ENCODE data around the gene PLA2G4E.
A peak's percentile ranks its signal among the peaks of the same experiment; 100 is the strongest.

Gene PLA2G4E

DNA sequence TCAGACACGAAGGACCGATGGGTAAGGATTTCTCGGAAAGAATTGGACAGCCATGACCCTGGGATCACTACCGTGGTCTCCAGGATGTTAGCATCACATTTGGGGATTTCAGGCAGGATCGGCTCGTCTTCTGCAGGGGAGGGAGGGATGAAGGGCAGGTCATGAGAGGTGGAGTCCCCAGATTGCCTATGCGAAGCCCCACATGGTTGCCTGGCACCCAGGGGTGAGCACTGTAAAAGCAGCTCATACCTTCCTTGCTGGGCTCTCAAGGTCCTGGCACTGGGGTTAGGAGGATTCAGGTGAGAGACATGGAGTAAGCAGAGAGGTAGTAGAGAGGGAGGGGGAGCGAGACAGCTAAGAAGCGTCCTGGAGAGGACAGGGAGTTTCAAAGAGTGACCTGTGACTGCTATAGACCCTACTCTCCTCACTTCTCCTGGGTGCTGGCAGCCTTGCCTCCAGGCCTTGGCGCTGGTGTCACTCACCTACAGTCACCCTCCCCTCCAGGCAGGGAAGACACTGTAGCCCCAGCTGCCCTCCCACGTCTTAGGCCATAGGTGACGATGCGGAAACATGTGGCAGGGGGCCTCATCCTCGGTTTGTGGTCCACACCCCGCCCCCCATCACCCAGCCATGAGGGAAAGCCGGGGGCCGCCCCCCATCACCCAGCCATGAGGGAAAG is 33.5 kb downstream of the PLA2G4E start:
- Histone ChIP-seq H3K23ac (ENCODE audit: low read length in 2 of 2) (no peak overlapping the region), H3K4me1 (ENCODE audit: control insufficient read depth, insufficient read depth, low read depth, low read length) (peaks cover 2% of the 10 kb centered on the region), H2BK15ac (ENCODE audit: low read depth, poor library complexity, severe bottlenecking) (no peak overlapping the region), H2BK120ac (ENCODE audit: low read depth, low read length) (no peak overlapping the region), H3K9me3 (ENCODE audit: control insufficient read depth, low read length) (no peaks in the 10 kb centered on the region), H4K8ac (ENCODE audit: low read length) (no peak overlapping the region), H4K91ac (ENCODE audit: low read length) (no peak overlapping the region), H3K4ac (ENCODE audit: low read depth in 1 of 2, low read length in 2 of 2) (no peak overlapping the region), H3K27me3 (ENCODE audit: control insufficient read depth in 1 of 2, insufficient read depth in 1 of 2, low read length in 2 of 2) (peaks cover 6 to 47% of the 10 kb centered on the region in 2 experiments), H3K18ac (ENCODE audit: low read depth in 1 of 2, low read length in 2 of 2) (no peak overlapping the region), H3K4me2 (ENCODE audit: low read length, poor library complexity, severe bottlenecking) (no peak overlapping the region), H2BK12ac (ENCODE audit: low read length in 2 of 2) (no peak overlapping the region), H2AFZ (ENCODE audit: low read depth, low read length) (no peak overlapping the region), H2BK5ac (ENCODE audit: low read depth, low read length, poor library complexity, severe bottlenecking) (no peak overlapping the region), H3K14ac (ENCODE audit: low read length in 2 of 2) (no peak overlapping the region), H3K79me1 (replicated peaks; ENCODE audit: low read length, poor library complexity, severe bottlenecking) (no peaks in the 10 kb centered on the region), H3K9ac (ENCODE audit: low read length) (no peak overlapping the region), H3K27ac (ENCODE audit: low read length, poor library complexity, severe bottlenecking) (no peak overlapping the region), H3K4me3 (ENCODE audit: insufficient read depth in 1 of 2, low read depth in 1 of 2, low read length in 2 of 2) (no peak overlapping the region), H2AK5ac (ENCODE audit: low read length, severe bottlenecking) (no peak overlapping the region), H3K36me3 (ENCODE audit: control insufficient read depth in 1 of 2, insufficient read depth in 2 of 2, low read depth in 1 of 2, low read length in 2 of 2) (no peaks in the 10 kb centered on the region)
- 83% methylated on average over 14 of the region's 17 CpGs for WGBS
- DNase-seq: no peak

DNA sequence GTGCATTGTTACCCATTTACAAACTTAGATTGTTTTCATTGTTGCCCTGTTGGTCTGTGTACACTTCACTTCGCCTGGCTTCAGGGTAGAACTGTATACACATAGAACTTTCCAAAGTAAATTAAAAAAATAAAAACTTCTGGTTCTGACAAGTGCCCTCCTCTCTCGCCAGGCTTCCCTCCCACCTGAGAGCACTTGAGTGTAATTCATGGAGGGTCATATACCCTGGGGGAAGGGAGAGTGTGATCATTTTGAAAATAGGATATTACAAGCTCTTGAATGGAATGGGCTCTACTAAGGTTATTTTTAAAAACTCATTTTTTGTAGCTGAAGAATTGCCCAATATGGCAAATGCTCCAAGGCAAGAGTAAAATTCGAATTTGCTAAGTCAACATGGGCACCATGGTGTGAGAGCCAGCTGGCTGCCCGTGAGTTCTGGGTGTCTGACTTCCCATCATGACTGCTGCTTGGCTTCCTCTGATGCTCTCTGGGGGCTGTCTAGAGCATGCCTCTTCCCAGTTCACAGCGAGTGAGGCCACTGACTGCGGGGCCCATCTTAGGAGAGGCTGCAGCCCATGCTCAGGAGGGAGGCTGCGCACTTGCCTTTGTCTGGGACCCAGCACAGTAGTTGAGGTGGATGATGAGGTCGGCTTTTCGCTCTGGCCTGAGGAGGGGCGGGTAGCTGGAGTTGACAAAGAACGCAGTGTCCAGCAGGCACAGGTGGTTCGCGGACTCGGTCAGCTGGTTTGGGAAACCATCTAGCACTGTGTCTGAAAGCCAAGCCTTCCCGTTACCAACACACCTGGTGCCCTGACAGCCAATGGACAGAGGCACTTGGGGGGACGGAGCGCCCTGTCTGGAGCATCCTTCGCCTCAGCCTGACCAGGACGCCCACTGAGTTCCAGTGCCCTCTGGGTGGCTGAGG is 35.3 kb downstream of the PLA2G4E start:
- Histone ChIP-seq H2BK15ac (ENCODE audit: low read depth, poor library complexity, severe bottlenecking) (no peak overlapping the region), H2BK5ac (ENCODE audit: low read depth, low read length, poor library complexity, severe bottlenecking) (no peak overlapping the region), H3K4me3 (ENCODE audit: insufficient read depth in 1 of 2, low read depth in 1 of 2, low read length in 2 of 2) (no peak overlapping the region), H3K27me3 (ENCODE audit: control insufficient read depth in 1 of 2, insufficient read depth in 1 of 2, low read length in 2 of 2) (peaks cover 6 to 44% of the 10 kb centered on the region in 2 experiments), H2AK5ac (ENCODE audit: low read length, severe bottlenecking) (no peak overlapping the region), H4K91ac (ENCODE audit: low read length) (no peak overlapping the region), H3K4ac (ENCODE audit: low read depth in 1 of 2, low read length in 2 of 2) (no peak overlapping the region), H3K4me1 (ENCODE audit: control insufficient read depth, insufficient read depth, low read depth, low read length) (peaks cover 2% of the 10 kb centered on the region), H3K14ac (ENCODE audit: low read length in 2 of 2) (no peak overlapping the region), H3K4me2 (ENCODE audit: low read length, poor library complexity, severe bottlenecking) (no peak overlapping the region), H3K23ac (ENCODE audit: low read length in 2 of 2) (no peak overlapping the region), H3K79me1 (replicated peaks; ENCODE audit: low read length, poor library complexity, severe bottlenecking) (no peaks in the 10 kb centered on the region), H4K8ac (ENCODE audit: low read length) (no peak overlapping the region), H3K27ac (ENCODE audit: low read length, poor library complexity, severe bottlenecking) (no peak overlapping the region), H2BK12ac (ENCODE audit: low read length in 2 of 2) (no peak overlapping the region), H3K36me3 (ENCODE audit: control insufficient read depth in 1 of 2, insufficient read depth in 2 of 2, low read depth in 1 of 2, low read length in 2 of 2) (no peaks in the 10 kb centered on the region), H2AFZ (ENCODE audit: low read depth, low read length) (peak overlapping the region; percentile 29), H3K9me3 (ENCODE audit: control insufficient read depth, low read length) (no peaks in the 10 kb centered on the region), H2BK120ac (ENCODE audit: low read depth, low read length) (no peak overlapping the region), H3K18ac (ENCODE audit: low read depth in 1 of 2, low read length in 2 of 2) (no peak overlapping the region), H3K9ac (ENCODE audit: low read length) (no peak overlapping the region)
- DNase-seq: no peak
- 93% methylated on average over 19 of the region's 19 CpGs for WGBS

- H3K4me2 ChIP-seq (ENCODE audit: low read length, poor library complexity, severe bottlenecking): no peak overlapping the region
- H2AFZ ChIP-seq (ENCODE audit: low read depth, low read length): no peak overlapping the region
- H2AK5ac ChIP-seq (ENCODE audit: low read length, severe bottlenecking): no peak overlapping the region
- no peak overlapping the region for H2BK120ac ChIP-seq (ENCODE audit: low read depth, low read length)
- no peak for DNase-seq
- H3K27ac ChIP-seq (ENCODE audit: low read length, poor library complexity, severe bottlenecking): no peak overlapping the region
- H3K18ac ChIP-seq (ENCODE audit: low read depth in 1 of 2, low read length in 2 of 2): no peak overlapping the region
- H3K36me3 ChIP-seq (ENCODE audit: control insufficient read depth in 1 of 2, insufficient read depth in 2 of 2, low read depth in 1 of 2, low read length in 2 of 2): no peaks in the 10 kb centered on the region
- peaks cover 2% of the 10 kb centered on the region for H3K4me1 ChIP-seq (ENCODE audit: control insufficient read depth, insufficient read depth, low read depth, low read length)
- no peak overlapping the region for H2BK15ac ChIP-seq (ENCODE audit: low read depth, poor library complexity, severe bottlenecking)
- no peak overlapping the region for H4K8ac ChIP-seq (ENCODE audit: low read length)
- 84% methylated on average over 5 of the region's 5 CpGs for WGBS
- H3K9ac ChIP-seq (ENCODE audit: low read length): no peak overlapping the region
- H2BK12ac ChIP-seq (ENCODE audit: low read length in 2 of 2): no peak overlapping the region
- H3K23ac ChIP-seq (ENCODE audit: low read length in 2 of 2): no peak overlapping the region
- peaks cover 0 to 39% of the 10 kb centered on the region in 2 experiments for H3K27me3 ChIP-seq (ENCODE audit: control insufficient read depth in 1 of 2, insufficient read depth in 1 of 2, low read length in 2 of 2)
- H3K9me3 ChIP-seq (ENCODE audit: control insufficient read depth, low read length): no peaks in the 10 kb centered on the region
- no peaks in the 10 kb centered on the region for H3K79me1 ChIP-seq (replicated peaks; ENCODE audit: low read length, poor library complexity, severe bottlenecking)
- no peak overlapping the region for H3K14ac ChIP-seq (ENCODE audit: low read length in 2 of 2)
- no peak overlapping the region for H3K4ac ChIP-seq (ENCODE audit: low read depth in 1 of 2, low read length in 2 of 2)
- H4K91ac ChIP-seq (ENCODE audit: low read length): no peak overlapping the region
- no peak overlapping the region for H2BK5ac ChIP-seq (ENCODE audit: low read depth, low read length, poor library complexity, severe bottlenecking)
- H3K4me3 ChIP-seq (ENCODE audit: insufficient read depth in 1 of 2, low read depth in 1 of 2, low read length in 2 of 2): no peak overlapping the region
Measured at GRCh38 chr15:41984622-41985021, 36.2 kb downstream of the PLA2G4E start.

All from mesenchymal stem cell (in vitro differentiated cells and primary cell).